Activated CD8-positive, alpha-beta T cell treated with anti-CD3 and anti-CD28 coated beads, Interleukin-2, amount 10 ng/mL, durations not matched to agents 7 days and 5 days (primary cell): ENCODE measurements around the gene SPIB. TPM values are rescaled to one million over a fixed set of nuclear protein-coding genes. Genes with fewer than 3 reads are reported as not detected.
"Not testable (repeated sequence)": the region's sequence is repeated elsewhere in the genome, so short reads cannot be mapped to it uniquely, and the experiment has no call there.

ENCODE experiments used
- ATAC-seq: fragments of 150-1000 bp; cut with Tn5 transposase; one replicate; pipeline ENCODE4 v1.10.0; 2021; ENCODE audit warnings: moderate library complexity
- CTCF ChIA-PET: fragments of 350-600 bp; sonication (Branson Sonifier 250); formaldehyde crosslinking; loops from one replicate; lab custom pipeline; 2021; ENCODE audit warnings: antibody characterized with exemption; lab: Charles Lee
- POLR2A ChIA-PET: fragments of 350-600 bp; sonication (Branson Sonifier 250); formaldehyde crosslinking; loops from one replicate; lab custom pipeline; 2021; ENCODE audit warnings: antibody characterized with exemption; lab: Charles Lee
- DNase-seq: peaks from one replicate; pipeline ENCODE4 v3.0.0-alpha.2; 2020
- H3K27ac Mint-ChIP-seq: one replicate; pipeline ENCODE4 v1.8.0; 2021; ENCODE audit warnings: mild to moderate bottlenecking, mixed read lengths
- H3K27me3 Mint-ChIP-seq: one replicate; pipeline ENCODE4 v1.8.0; 2021; ENCODE audit warnings: low read depth, mixed read lengths
- H3K36me3 Mint-ChIP-seq: one replicate; pipeline ENCODE4 v1.8.0; 2021; ENCODE audit warnings: low read depth, mixed read lengths
- H3K4me1 Mint-ChIP-seq: one replicate; pipeline ENCODE4 v1.8.0; 2021; ENCODE audit warnings: low read depth, mixed read lengths
- H3K4me3 Mint-ChIP-seq: one replicate; pipeline ENCODE4 v1.8.0; 2021; ENCODE audit warnings: mild to moderate bottlenecking, mixed read lengths
- H3K9me3 Mint-ChIP-seq: one replicate; pipeline ENCODE4 v1.8.0; 2022; ENCODE audit warnings: mixed read lengths; ENCODE audit not compliant: insufficient read depth
- total RNA-seq, 2 experiments: library from RNA; stranded (reverse); gene quantifications; one replicate each; pipeline ENCODE4 v1.2.3, GENCODE V29; 2021

SPIB gene
- total RNA-seq, 2 experiments from 2014 or later: 0.52 to 0.84 TPM

GRCh38 chr19:50465000-50465399, 46.3 kb downstream of the SPIB start:
- no peak for DNase-seq
- H3K9me3 Mint-ChIP-seq: no peaks in the 10 kb centered on the region
- ChIA-PET POLR2A (no interaction called here), CTCF (no interaction called here)
- no peaks in the 10 kb centered on the region for H3K27me3 Mint-ChIP-seq
- H3K27ac Mint-ChIP-seq: no peak overlapping the region
- no peaks in the 10 kb centered on the region for H3K36me3 Mint-ChIP-seq
- no peak for ATAC-seq
- peaks cover 9% of the 10 kb centered on the region for H3K4me1 Mint-ChIP-seq
- H3K4me3 Mint-ChIP-seq: no peak overlapping the region

GRCh38 chr19:50465986-50466705, 47.4 kb downstream of the SPIB start:
- H3K27me3 Mint-ChIP-seq: no peaks in the 10 kb centered on the region
- DNase-seq: no peak
- no peak overlapping the region for H3K4me3 Mint-ChIP-seq
- ChIA-PET POLR2A (no interaction called here), CTCF (interaction anchor here (1.1 kb wide), 1 partner anchor 109 kb away, joined by 5 read pairs; no protein-coding TSS in a partner anchor)
- H3K27ac Mint-ChIP-seq: no peak overlapping the region
- H3K9me3 Mint-ChIP-seq: no peaks in the 10 kb centered on the region
- no peaks in the 10 kb centered on the region for H3K36me3 Mint-ChIP-seq
- no peak for ATAC-seq
- peaks cover 3% of the 10 kb centered on the region for H3K4me1 Mint-ChIP-seq

- no peaks in the 10 kb centered on the region for H3K4me1 Mint-ChIP-seq
- H3K4me3 Mint-ChIP-seq: no peak overlapping the region
- no peak overlapping the region for H3K27ac Mint-ChIP-seq
- ChIA-PET CTCF (no interaction called here), POLR2A (no interaction called here)
- ATAC-seq (no peak), DNase-seq (no peak)
- H3K9me3 Mint-ChIP-seq: no peaks in the 10 kb centered on the region
- H3K27me3 Mint-ChIP-seq: no peaks in the 10 kb centered on the region
- H3K36me3 Mint-ChIP-seq: no peaks in the 10 kb centered on the region
These were observed 47.9 kb downstream of the SPIB start for GRCh38 chr19:50466706-50467039.

GRCh38 chr19:50467566-50467965, 48.8 kb downstream of the SPIB start:
- CTCF ChIA-PET: no interaction called here
- Mint-ChIP-seq H3K9me3 (no peaks in the 10 kb centered on the region), H3K27me3 (no peaks in the 10 kb centered on the region), H3K36me3 (no peaks in the 10 kb centered on the region), H3K4me3 (no peak overlapping the region), H3K27ac (no peak overlapping the region), H3K4me1 (no peaks in the 10 kb centered on the region)
- POLR2A ChIA-PET: no interaction called here
- DNase-seq (no peak), ATAC-seq (no peak)

- ChIA-PET CTCF (no interaction called here), POLR2A (no interaction called here)
- no peaks in the 10 kb centered on the region for H3K27me3 Mint-ChIP-seq
- H3K9me3 Mint-ChIP-seq: no peaks in the 10 kb centered on the region
- no peaks in the 10 kb centered on the region for H3K4me1 Mint-ChIP-seq
- ATAC-seq: no peak
- H3K4me3 Mint-ChIP-seq: no peak overlapping the region
- no peaks in the 10 kb centered on the region for H3K36me3 Mint-ChIP-seq
- no peak overlapping the region for H3K27ac Mint-ChIP-seq
- no peak for DNase-seq
These were observed 50.1 kb downstream of the SPIB start for GRCh38 chr19:50468818-50469217.

GRCh38 chr19:50473336-50473735, 54.6 kb downstream of the SPIB start:
- H3K9me3 Mint-ChIP-seq, POLR2A ChIA-PET, H3K4me3 Mint-ChIP-seq, H3K27ac Mint-ChIP-seq, ATAC-seq, H3K27me3 Mint-ChIP-seq, DNase-seq: not testable (repeated sequence)
- CTCF ChIA-PET: interaction anchor here (1.6 kb wide), 1 partner anchor 11 kb away, joined by 4 read pairs; no protein-coding TSS in a partner anchor
- Mint-ChIP-seq H3K4me1 (peaks cover 16% of the 10 kb centered on the region), H3K36me3 (peaks cover 14% of the 10 kb centered on the region)

GRCh38 chr19:50475101-50475568, 56.4 kb downstream of the SPIB start:
- Mint-ChIP-seq H3K27ac (peak overlapping the region; percentile 44), H3K4me3 (peak overlapping the region; percentile 38), H3K27me3 (no peaks in the 10 kb centered on the region), H3K36me3 (peaks cover 20% of the 10 kb centered on the region), H3K9me3 (no peaks in the 10 kb centered on the region), H3K4me1 (peaks cover 16% of the 10 kb centered on the region)
- ATAC-seq: no peak
- ChIA-PET POLR2A (interaction anchor here (0.5 kb wide), 1 partner anchor 36 kb away, joined by 3 read pairs; the partner anchor contains the start of gene JOSD2), CTCF (interaction anchor here (0.8 to 1.0 kb wide), 2 partner anchors 14 to 118 kb away, joined by 3 read pairs; no protein-coding TSS in a partner anchor)
- DNase-seq: no peak

GRCh38 chr19:50475736-50476223, 57.0 kb downstream of the SPIB start:
- ATAC-seq (peak; percentile 10), DNase-seq (no peak)
- Mint-ChIP-seq H3K9me3 (no peaks in the 10 kb centered on the region), H3K4me3 (peak overlapping the region; percentile 99), H3K27me3 (no peaks in the 10 kb centered on the region), H3K36me3 (peaks cover 21% of the 10 kb centered on the region), H3K4me1 (peaks cover 16% of the 10 kb centered on the region), H3K27ac (peak overlapping the region; percentile 95)
- ChIA-PET CTCF (no interaction called here), POLR2A (no interaction called here)

GRCh38 chr19:50476224-50476906, 57.6 kb downstream of the SPIB start, which contains the start of the genes EMC10 and GARIN5A:
EMC10 (plus strand) TSS chr19:50476507; CDS start chr19:50476545, 38 bp downstream.
GARIN5A (minus strand) TSS chr19:50476848; CDS start chr19:50476388, 460 bp downstream.
- Mint-ChIP-seq H3K4me3 (peak within 1 kb of the TSS; percentile 99), H3K9me3 (no peaks in the 10 kb centered on the region), H3K4me1 (peaks cover 16% of the 10 kb centered on the region), H3K27ac (peak within 1 kb of the TSS; percentile 95), H3K36me3 (peaks cover 24% of the 10 kb centered on the region), H3K27me3 (no peaks in the 10 kb centered on the region)
- DNase-seq (peak; percentile 95), ATAC-seq (peak; percentile 96)
- POLR2A ChIA-PET: no interaction called here
- CTCF ChIA-PET: no interaction called here

GRCh38 chr19:50476907-50477238, 58.1 kb downstream of the SPIB start:
- DNase-seq (no peak), ATAC-seq (no peak)
- Mint-ChIP-seq H3K36me3 (peaks cover 24% of the 10 kb centered on the region), H3K9me3 (no peaks in the 10 kb centered on the region), H3K27ac (peak overlapping the region; percentile 95), H3K27me3 (no peaks in the 10 kb centered on the region), H3K4me1 (peaks cover 16% of the 10 kb centered on the region), H3K4me3 (peak overlapping the region; percentile 99)
- ChIA-PET POLR2A (interaction anchor here (0.6 kb wide), 1 partner anchor 227 kb away, joined by 3 read pairs; no protein-coding TSS in a partner anchor), CTCF (no interaction called here)

GRCh38 chr19:50477751-50478515, 59.2 kb downstream of the SPIB start:
- DNase-seq: no peak
- Mint-ChIP-seq H3K27me3 (no peaks in the 10 kb centered on the region), H3K4me1 (peaks cover 16% of the 10 kb centered on the region), H3K9me3 (no peaks in the 10 kb centered on the region), H3K36me3 (peaks cover 28% of the 10 kb centered on the region), H3K27ac (peak overlapping the region; percentile 44), H3K4me3 (peak overlapping the region; percentile 99)
- ChIA-PET CTCF (interaction anchor here (0.7 to 1.8 kb wide), 4 partner anchors 9 to 121 kb away, joined by 3 to 6 read pairs (median 4); no protein-coding TSS in a partner anchor), POLR2A (interaction anchor here (1.8 kb wide), 1 partner anchor 121 kb away, joined by 5 read pairs; no protein-coding TSS in a partner anchor)
- ATAC-seq: no peak
